C4-2B (cell line): ENCODE results near the gene ZNF75A.

Source experiments
- CTCF ChIP-seq: fragments of 450-650 bp; conservative IDR thresholded peaks from 2 replicates; pipeline ENCODE4 v1.5.1; 2017; ENCODE audit warnings: mild to moderate bottlenecking
- ZFX ChIP-seq: fragments of 450-650 bp; IDR thresholded peaks from 2 replicates; pipeline ENCODE4 v1.6.1; 2017

DNA sequence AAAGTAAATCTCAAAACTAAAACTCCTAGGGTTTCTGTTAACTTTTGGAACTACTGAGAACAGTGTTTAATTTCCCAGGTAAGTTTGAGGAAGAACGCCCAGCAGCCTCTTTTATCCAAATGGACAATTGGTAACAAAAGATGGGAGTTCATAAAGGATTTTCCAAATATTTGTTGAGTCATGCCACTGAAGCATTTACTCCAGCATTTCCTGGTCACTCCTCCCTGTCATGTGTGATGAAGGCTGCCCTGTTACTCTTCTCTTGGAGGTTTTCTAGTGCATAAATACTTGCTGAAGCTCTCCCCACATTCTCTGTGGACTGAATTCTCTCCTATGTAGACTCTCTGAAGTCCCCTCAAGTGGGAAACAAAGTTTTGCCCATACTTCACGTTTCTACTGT is 16.5 kb downstream of the ZNF75A start:
- TF ChIP-seq CTCF (no peak), ZFX (no peak)
